Smooth muscle cell (in vitro differentiated cells): Measurements from ENCODE around the gene CSNK1G1. TPM values are rescaled to one million over a fixed set of nuclear protein-coding genes. Genes with fewer than 3 reads are reported as not detected.

Source experiments
- DNase-seq: peaks from one replicate; lab custom pipeline; 2025; ENCODE audit not compliant: unreplicated experiment; lab: John Stamatoyannopoulos, UW
- H2AFZ ChIP-seq: fragments of 200-600 bp; sonication (generic); 2 replicates; pipeline ENCODE4 v1.6.0; 2016; ENCODE audit warnings: antibody characterized with exemption, low read depth, mild to moderate bottlenecking
- H3F3A ChIP-seq: fragments of 200-600 bp; sonication (generic); 2 replicates; pipeline ENCODE4 v1.6.0; 2017; ENCODE audit warnings: antibody characterized with exemption, low read depth
- H3K27ac ChIP-seq: fragments of 200-600 bp; sonication (generic); 2 replicates; pipeline ENCODE4 v1.5.1; 2016; ENCODE audit warnings: low read depth, mild to moderate bottlenecking
- H3K27me3 ChIP-seq: fragments of 200-600 bp; sonication (generic); 2 replicates; pipeline ENCODE4 v1.6.1; 2016; ENCODE audit warnings: low read depth, mild to moderate bottlenecking
- H3K36me3 ChIP-seq: fragments of 200-600 bp; sonication (generic); 2 replicates; pipeline ENCODE4 v1.5.1; 2016; ENCODE audit warnings: low read depth
- H3K4me1 ChIP-seq: fragments of 200-600 bp; sonication (generic); 2 replicates; pipeline ENCODE4 v1.5.1; 2016; ENCODE audit warnings: low read depth
- H3K4me2 ChIP-seq: fragments of 200-600 bp; sonication (generic); 2 replicates; pipeline ENCODE4 v1.6.0; 2016; ENCODE audit warnings: mild to moderate bottlenecking
- H3K4me3 ChIP-seq: fragments of 200-600 bp; sonication (generic); 2 replicates; pipeline ENCODE4 v1.5.1; 2016; ENCODE audit warnings: mild to moderate bottlenecking
- H3K79me2 ChIP-seq: fragments of 200-600 bp; sonication (generic); 2 replicates; pipeline ENCODE4 v1.6.0; 2016; ENCODE audit warnings: low read depth, mild to moderate bottlenecking
- H3K9ac ChIP-seq: fragments of 200-600 bp; sonication (generic); 2 replicates; pipeline ENCODE4 v1.6.0; 2016; ENCODE audit warnings: low read depth
- H3K9me3 ChIP-seq: fragments of 200-600 bp; sonication (generic); replicated peaks from 2 replicates; pipeline ENCODE4 v1.5.1; 2016; ENCODE audit warnings: low read depth
- H4K20me1 ChIP-seq: fragments of 200-600 bp; sonication (generic); 2 replicates; pipeline ENCODE4 v1.6.0; 2016; ENCODE audit warnings: low read depth
- CTCF ChIP-seq: fragments of 200-600 bp; sonication (generic); IDR thresholded peaks from 2 replicates; pipeline ENCODE4 v1.5.1; 2017; ENCODE audit warnings: borderline replicate concordance, mild to moderate bottlenecking, antibody characterized with exemption; ENCODE audit not compliant: insufficient read depth, poor library complexity, severe bottlenecking
- WGBS: methylation state at CpG from one replicate; pipeline ENCODE4 v1.1.7; 2016; ENCODE audit warnings: low lambda C conversion rate; 5-methylcytosine and 5-hydroxymethylcytosine counted together
- polyA plus RNA-seq: library from polyadenylated mRNA; unstranded; fragments of >200 nt; fragmentation: Nextera tagmentation; extraction: Ambion mirVana; gene quantifications from 2 replicates; pipeline ENCODE4 v1.2.1, GENCODE V29; 2016
- total RNA-seq: library from RNA; depleted of rRNA; stranded (reverse); fragments of >200 nt; gene quantifications from 2 replicates; pipeline ENCODE4 v1.2.3, GENCODE V29; 2014

The CSNK1G1 gene
- total and polyA plus RNA-seq, 2 experiments from 2014 or later: 12.8 to 23.2 TPM

- H3K79me2 ChIP-seq: peaks cover 63% of the 10 kb centered on the region
- no peaks in the 10 kb centered on the region for H3K27me3 ChIP-seq
- no peaks in the 10 kb centered on the region for H3K9me3 ChIP-seq
- H3K36me3 ChIP-seq: no peaks in the 10 kb centered on the region
- H3F3A ChIP-seq: no peaks in the 10 kb centered on the region
- DNase-seq: no peak
- H3K4me2 ChIP-seq: no peak overlapping the region
- no peak overlapping the region for H3K27ac ChIP-seq
- H2AFZ ChIP-seq: no peak overlapping the region
- no peaks in the 10 kb centered on the region for H3K4me1 ChIP-seq
- peaks cover 92% of the 10 kb centered on the region for H4K20me1 ChIP-seq
- no peak overlapping the region for H3K9ac ChIP-seq
- H3K4me3 ChIP-seq: no peak overlapping the region
- WGBS: 83% methylated on average over 2 of the region's 2 CpGs
- no peak for TF ChIP-seq CTCF
These were observed 50.7 kb downstream of the CSNK1G1 start for GRCh38 chr15:64305261-64305660.

GRCh38 chr15:64289550-64289949 is 66.4 kb downstream of the CSNK1G1 start:
- Histone ChIP-seq H3K79me2 (peaks cover 84% of the 10 kb centered on the region), H3K4me1 (peaks cover 11% of the 10 kb centered on the region), H4K20me1 (peaks cover 94% of the 10 kb centered on the region), H3K9me3 (no peaks in the 10 kb centered on the region), H3K4me2 (no peak overlapping the region), H3K27ac (peak overlapping the region; percentile 3), H3K36me3 (no peaks in the 10 kb centered on the region), H3K9ac (no peak overlapping the region), H3K4me3 (no peak overlapping the region), H3F3A (peaks cover 7% of the 10 kb centered on the region), H3K27me3 (no peaks in the 10 kb centered on the region), H2AFZ (no peak overlapping the region)
- no peak for TF ChIP-seq CTCF
- 92% methylated on average over 2 of the region's 2 CpGs for WGBS
- DNase-seq: no peak

GRCh38 chr15:64288999-64289398 is 67.0 kb downstream of the CSNK1G1 start:
- H3K27ac ChIP-seq: peak overlapping the region; percentile 67
- peaks cover 11% of the 10 kb centered on the region for H3K4me1 ChIP-seq
- no peak for DNase-seq
- peak overlapping the region; percentile 59 for H3K4me2 ChIP-seq
- WGBS: 89% methylated on average over 8 of the region's 8 CpGs
- H3K27me3 ChIP-seq: no peaks in the 10 kb centered on the region
- H3K9ac ChIP-seq: no peak overlapping the region
- no peak overlapping the region for H2AFZ ChIP-seq
- H3K4me3 ChIP-seq: no peak overlapping the region
- no peaks in the 10 kb centered on the region for H3K36me3 ChIP-seq
- H3F3A ChIP-seq: peaks cover 7% of the 10 kb centered on the region
- no peaks in the 10 kb centered on the region for H3K9me3 ChIP-seq
- H4K20me1 ChIP-seq: peaks cover 92% of the 10 kb centered on the region
- no peak for TF ChIP-seq CTCF
- peaks cover 83% of the 10 kb centered on the region for H3K79me2 ChIP-seq

GRCh38 chr15:64288577-64288976 is 67.4 kb downstream of the CSNK1G1 start:
- H3K79me2 ChIP-seq: peaks cover 79% of the 10 kb centered on the region
- peak overlapping the region; percentile 67 for H3K27ac ChIP-seq
- H3K36me3 ChIP-seq: no peaks in the 10 kb centered on the region
- WGBS: 7% methylated on average over 1 of the region's 1 CpG
- peaks cover 7% of the 10 kb centered on the region for H3F3A ChIP-seq
- TF ChIP-seq CTCF: no peak
- no peaks in the 10 kb centered on the region for H3K27me3 ChIP-seq
- peaks cover 93% of the 10 kb centered on the region for H4K20me1 ChIP-seq
- no peak overlapping the region for H3K9ac ChIP-seq
- peaks cover 11% of the 10 kb centered on the region for H3K4me1 ChIP-seq
- peak overlapping the region; percentile 59 for H3K4me2 ChIP-seq
- DNase-seq: no peak
- no peaks in the 10 kb centered on the region for H3K9me3 ChIP-seq
- H3K4me3 ChIP-seq: no peak overlapping the region
- no peak overlapping the region for H2AFZ ChIP-seq
